Stimulated activated CD4-positive, alpha-beta T cell treated with anti-CD3 and anti-CD28 coated beads, Interleukin-1b, Interleukin-23, amount 100 ng/mL, for 48 hours (primary cell): Measurements from ENCODE around the gene SPOPL.
"Not testable (repeated sequence)": the region's sequence is repeated elsewhere in the genome, so short reads cannot be mapped to it uniquely, and the experiment has no call there.

Experiments
- DNase-seq: peaks from one replicate; pipeline ENCODE4 v3.0.0-alpha.2; 2020

The SPOPL gene

GRCh38 chr2:138501425-138502254 lies at the start of gene SPOPL:
TSS of gene SPOPL (plus strand) at chr2:138501770. CDS start at chr2:138550217, 48,447 bp downstream.
- DNase-seq = peak; percentile 85

DNA sequence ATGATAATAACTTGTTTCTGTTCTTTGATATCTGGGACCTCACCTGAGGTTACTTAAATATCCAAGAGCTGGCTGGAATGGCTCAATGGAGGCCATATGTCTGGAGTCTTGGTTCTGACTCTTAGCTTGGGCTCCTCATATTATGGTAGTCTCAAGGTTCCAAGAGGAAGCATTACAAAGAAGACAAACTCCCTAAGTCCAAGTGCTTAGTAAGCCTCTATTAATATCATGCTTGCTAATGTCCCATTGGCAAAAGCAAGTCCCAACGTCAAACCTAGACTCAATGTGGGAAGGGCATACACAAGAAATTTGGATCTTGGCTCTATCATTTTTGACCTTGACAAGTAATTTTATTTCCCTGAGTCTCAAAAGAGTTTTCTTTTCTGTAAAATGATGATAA lies 49.2 kb upstream of the SPOPL start:
- DNase-seq = no peak

DNA sequence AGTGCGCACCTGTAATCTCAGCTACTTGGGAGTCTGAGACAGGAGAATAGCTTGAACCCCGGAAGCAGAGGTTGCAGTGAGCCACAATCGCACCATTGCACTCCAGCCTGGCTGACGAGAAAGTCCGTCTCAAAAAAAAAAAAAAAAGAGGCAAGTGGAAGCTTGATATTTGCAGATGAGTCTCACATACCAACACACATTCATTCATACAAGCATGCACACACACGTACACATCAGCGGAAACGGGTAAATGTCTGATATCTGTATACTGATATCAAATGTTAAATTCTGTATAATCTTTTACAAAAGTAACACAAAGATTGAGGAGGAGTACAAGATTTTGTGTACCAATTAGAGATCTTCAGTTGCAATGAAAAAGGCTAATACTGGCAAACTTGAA lies 47.8 kb upstream of the SPOPL start:
- DNase-seq = no peak

GRCh38 chr2:138454761-138455160 lies 46.8 kb upstream of the SPOPL start:
- no peak for DNase-seq

- no peak for DNase-seq
Measured at GRCh38 chr2:138455275-138455674, 46.3 kb upstream of the SPOPL start.

DNA sequence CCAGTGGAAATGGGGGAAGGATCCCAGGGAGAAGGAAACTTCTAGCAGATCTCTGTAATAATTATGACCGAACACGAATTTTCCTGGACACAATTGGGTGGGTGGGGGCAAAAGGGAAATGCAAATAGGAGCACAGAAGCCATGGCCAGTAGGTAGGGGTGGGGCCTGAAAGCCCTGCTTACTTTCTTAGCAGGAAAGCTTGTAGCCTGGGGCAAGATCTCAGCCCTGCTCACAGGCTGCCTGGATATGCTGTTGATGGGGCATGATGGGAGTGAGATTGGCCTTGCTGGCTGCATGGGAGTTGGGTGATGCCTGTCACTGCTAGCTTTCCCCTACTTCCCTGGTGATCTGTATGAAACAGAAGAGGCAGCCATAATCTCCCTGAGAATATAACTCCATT lies 45.9 kb upstream of the SPOPL start:
- no peak for DNase-seq

- not testable (repeated sequence) for DNase-seq
Measured at GRCh38 chr2:138462689-138463088, 38.9 kb upstream of the SPOPL start.

DNA sequence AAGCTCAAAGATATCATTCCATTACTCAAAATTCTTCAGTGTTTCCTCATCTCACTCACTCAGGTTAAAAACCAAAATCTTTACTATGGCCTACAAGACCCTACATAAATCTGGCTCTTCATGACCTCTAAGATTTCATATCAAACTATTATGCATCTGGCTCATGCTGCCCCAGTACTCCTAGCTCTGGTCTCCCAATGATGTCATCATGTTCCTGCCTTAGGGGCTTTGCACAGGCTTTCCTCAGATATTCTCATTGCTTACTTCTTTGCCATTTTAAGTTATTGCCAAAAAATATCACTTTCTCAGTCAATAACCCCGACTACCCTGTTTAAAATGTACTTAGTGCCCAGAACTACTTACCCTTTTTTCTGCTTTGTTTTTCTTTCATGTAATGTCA lies 33.0 kb upstream of the SPOPL start:
- DNase-seq = no peak

DNA sequence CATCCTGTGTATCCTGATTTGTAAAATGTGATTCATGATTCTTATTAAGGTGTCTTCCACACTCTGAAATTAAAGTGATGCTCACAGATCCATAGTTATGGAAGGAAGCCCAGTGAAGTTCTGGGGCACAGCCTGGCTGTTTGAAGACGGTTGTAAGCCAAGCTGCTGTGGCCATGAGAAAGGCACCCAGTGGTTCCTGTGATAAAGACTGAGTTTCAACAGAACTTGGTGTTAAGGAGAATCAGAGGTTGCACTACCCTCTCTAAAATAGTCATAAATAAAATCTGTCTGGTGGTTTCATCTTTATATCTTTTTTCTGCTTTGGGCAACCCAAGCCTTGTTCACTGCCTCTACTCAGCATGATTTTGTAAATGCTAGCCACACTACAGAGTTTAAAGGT lies 32.2 kb upstream of the SPOPL start:
- no peak for DNase-seq

DNA sequence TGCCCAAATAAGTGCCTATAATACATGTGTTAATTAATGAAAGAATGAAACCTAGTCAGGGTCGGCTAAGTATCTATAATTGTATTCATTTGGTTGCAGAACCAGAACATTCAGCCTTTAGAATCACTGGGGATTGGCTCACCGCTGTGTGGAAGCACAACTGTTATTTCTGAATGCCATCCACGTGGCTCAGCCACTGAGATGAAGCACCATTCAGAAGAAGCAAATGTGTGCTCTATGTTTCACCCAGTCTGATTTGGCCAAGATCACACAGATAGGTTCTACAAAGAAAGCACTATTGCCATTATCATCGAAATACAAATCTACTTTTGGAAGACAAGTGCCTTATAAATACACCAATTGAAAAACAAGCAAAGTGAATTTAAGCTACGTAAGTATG lies 30.6 kb upstream of the SPOPL start:
- no peak for DNase-seq

DNA sequence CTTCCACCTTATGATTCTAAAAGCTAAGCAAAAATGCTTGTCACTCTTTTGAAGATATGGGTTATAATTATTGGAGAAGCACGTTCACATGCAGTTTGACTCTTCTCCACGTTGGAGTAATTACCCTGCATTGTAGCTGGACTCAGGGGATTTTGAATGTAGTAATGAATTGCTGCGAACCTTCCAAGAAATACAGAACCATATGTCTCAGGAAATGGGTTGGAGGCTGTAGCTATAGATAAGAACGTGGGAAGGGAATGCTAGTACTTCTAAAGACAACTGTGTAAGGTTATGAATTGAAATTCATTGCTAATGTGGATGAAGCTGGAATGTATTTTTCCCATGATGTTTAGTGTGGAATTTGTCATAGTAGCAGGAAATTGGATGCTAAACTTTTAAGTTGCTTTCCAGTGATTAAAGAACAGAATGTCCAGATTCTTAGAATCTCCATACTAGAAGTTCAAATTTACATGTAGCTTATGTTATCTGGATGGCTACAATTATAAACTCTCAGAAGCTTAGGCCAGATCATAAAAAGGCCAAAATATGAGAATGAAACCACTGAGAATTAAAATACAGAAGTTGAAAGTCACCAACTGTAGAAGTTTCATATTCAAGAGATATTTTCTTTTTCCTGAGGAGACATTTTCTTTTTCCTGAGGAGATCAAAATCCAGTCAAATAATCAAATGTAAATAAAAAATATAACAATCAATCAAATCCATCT lies 27.3 kb upstream of the SPOPL start:
- no peak for DNase-seq

DNA sequence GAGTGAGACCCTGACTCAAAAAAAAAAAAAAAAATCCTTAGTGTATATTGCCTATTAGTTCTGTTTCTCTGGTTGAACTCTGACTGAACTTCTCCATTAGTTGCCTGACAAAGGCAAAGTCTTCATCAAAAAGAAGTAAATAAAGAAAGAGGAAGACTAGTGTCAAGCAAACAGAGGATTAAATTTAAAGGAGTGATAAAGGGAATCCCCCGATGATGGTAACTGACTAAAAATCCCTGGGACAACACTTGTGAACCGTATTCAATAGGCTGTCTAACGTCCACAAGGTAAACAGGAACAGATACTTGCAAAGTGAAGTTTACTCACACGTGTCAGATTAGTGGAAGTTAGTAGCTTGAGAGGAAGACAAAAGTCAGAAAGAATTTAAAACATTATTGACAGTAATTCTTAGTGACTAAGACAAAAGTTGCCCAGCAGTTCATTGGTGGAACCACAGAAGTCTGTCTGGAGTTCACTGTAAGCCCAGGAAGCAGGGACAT lies 26.2 kb upstream of the SPOPL start:
- no peak for DNase-seq

- no peak for DNase-seq
Measured at GRCh38 chr2:138476186-138476585, 25.4 kb upstream of the SPOPL start.

GRCh38 chr2:138476940-138477339 lies 24.6 kb upstream of the SPOPL start:
- no peak for DNase-seq

- not testable (repeated sequence) for DNase-seq
Measured at GRCh38 chr2:138482796-138483195, 18.8 kb upstream of the SPOPL start.

- no peak for DNase-seq
Measured at GRCh38 chr2:138485019-138485418, 16.6 kb upstream of the SPOPL start.

DNA sequence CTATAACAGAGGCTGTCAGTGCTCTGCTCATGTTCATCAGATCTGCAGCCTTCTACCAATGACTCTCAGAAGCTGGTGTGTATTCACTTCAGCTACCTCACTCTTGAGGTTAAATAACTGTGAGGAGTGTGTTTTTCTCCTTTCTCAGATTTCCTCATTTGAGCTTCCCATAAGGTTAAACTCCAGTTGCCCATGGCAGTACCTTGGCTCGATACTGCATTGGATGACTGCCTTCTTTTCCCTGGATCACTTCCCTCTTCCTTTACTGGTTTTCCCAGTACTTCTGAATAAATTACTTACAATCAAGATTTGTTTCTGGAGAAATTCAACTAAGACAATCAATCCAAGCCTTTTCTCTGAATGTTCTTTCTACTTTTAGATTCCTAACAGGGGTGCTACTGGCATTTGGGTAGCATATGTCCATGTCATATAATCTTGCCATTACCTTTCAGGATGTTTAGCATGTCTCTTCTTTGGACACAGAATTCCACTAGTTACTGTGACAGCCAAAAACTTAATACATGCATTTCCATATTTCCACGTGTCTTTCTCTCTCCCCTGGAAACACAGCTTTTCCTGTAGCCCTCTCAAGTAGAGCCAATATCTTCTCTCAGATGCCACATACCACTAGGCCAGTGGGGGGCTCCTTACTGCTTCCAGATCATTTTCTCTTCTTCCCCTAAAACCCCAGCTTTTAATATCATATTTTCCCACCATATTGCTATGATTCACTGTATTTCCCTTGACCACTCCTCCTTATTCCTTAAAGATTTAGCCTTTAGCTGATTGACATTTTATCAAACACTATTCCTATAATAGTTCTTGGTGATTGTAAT lies 15.0 kb upstream of the SPOPL start:
- DNase-seq = no peak

- no peak for DNase-seq
Measured at GRCh38 chr2:138490673-138491494, 10.7 kb upstream of the SPOPL start.

- DNase-seq = no peak
Measured at GRCh38 chr2:138491495-138491862, 10.1 kb upstream of the SPOPL start.

GRCh38 chr2:138492160-138492559 lies 9.4 kb upstream of the SPOPL start:
- no peak for DNase-seq

GRCh38 chr2:138493334-138493733 lies 8.2 kb upstream of the SPOPL start:
- no peak for DNase-seq

DNA sequence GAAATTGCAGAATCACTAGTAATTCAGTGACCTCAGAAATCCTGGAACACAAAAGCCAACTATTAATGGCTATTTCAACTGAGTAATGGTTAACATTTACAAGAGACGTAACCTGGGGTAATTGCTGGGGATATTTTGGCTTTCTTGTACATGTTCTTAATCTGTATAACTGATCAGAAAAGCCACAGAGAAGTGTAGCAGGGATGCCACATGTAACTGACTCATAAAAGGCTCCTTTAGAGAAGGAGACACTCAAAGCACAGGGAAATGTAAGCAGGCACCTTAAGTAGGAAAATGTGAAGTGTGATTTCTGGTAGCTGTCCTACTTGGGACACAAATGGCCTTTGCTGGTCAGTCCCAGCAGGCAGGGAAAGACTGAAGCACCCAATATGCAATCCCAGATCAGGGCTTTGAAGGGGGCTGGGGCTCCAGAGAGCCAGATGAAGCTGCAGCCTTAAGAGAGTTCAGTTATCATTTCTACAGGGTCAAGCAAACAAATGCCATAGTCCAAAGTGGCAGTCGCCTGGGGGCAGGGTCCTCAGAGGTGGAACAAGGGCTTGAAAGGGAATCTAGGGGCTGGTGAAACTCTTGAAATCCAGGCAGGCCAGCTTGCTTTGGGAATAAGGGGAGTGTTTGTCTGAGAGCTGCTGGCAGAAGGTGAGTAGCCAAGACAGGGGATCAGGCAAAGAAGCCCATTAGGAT lies 7.2 kb upstream of the SPOPL start:
- DNase-seq = no peak
